Prostate gland (tissue), 2 donors: ENCODE data around the gene COX5A.

Experiments
- POLR2AphosphoS5 ChIP-seq: sonication (generic); formaldehyde crosslinking; IDR thresholded peaks from one replicate; pipeline ENCODE4 v1.6.1; 2017; ENCODE audit warnings: antibody characterized with exemption
- TF ChIP-seq, protein P1 (sequence below), 4 experiments: fragments of 200-600 bp in 2 of 4; fragments of 450-650 bp in 2 of 4; sonication (generic) in 2 of 4; IDR thresholded peaks; 1 replicate in 3 of 4; 2 replicates in 1 of 4; pipeline ENCODE4 v1.5.1; 2016 to 2019; ENCODE audit warnings: antibody characterized with exemption in 4 of 4, mild to moderate bottlenecking in 2 of 4, moderate library complexity in 2 of 4

DNA sequence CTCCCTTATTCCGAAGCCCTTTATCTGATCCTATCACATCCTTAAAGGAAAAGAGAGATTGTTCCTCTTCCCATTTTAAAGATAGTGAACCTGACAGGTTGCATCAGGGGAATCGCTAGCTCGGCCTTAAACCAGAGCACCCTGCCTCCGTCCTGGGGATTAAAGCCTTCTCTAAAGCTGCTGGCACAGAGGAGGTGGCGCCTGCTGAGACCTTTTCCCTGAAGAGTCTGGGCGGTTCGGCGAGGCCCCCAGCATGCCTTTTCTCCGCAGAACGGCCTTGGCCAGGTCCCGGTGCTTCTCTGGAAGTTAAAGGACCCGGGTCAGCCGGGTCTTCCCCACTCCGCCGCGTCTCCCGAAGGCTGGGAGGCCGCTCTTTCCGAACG, 31.8 kb downstream of the COX5A start:
- TF ChIP-seq POLR2AphosphoS5, result no peak
- TF ChIP-seq, protein P1, sequence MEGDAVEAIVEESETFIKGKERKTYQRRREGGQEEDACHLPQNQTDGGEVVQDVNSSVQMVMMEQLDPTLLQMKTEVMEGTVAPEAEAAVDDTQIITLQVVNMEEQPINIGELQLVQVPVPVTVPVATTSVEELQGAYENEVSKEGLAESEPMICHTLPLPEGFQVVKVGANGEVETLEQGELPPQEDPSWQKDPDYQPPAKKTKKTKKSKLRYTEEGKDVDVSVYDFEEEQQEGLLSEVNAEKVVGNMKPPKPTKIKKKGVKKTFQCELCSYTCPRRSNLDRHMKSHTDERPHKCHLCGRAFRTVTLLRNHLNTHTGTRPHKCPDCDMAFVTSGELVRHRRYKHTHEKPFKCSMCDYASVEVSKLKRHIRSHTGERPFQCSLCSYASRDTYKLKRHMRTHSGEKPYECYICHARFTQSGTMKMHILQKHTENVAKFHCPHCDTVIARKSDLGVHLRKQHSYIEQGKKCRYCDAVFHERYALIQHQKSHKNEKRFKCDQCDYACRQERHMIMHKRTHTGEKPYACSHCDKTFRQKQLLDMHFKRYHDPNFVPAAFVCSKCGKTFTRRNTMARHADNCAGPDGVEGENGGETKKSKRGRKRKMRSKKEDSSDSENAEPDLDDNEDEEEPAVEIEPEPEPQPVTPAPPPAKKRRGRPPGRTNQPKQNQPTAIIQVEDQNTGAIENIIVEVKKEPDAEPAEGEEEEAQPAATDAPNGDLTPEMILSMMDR (IDR thresholded peaks at IDR 0.05), result no peak
